NCI-H2081 treated with DMSO at 0.1 percent for 48 hours (cell line): ENCODE measurements around the gene RGS3.
"Not testable (repeated sequence)": the region's sequence is repeated elsewhere in the genome, so short reads cannot be mapped to it uniquely, and the experiment has no call there.

Source experiments
- DNase-seq: peaks from one replicate; lab custom pipeline; 2025; lab: John Stamatoyannopoulos, UW

The RGS3 gene

DNA sequence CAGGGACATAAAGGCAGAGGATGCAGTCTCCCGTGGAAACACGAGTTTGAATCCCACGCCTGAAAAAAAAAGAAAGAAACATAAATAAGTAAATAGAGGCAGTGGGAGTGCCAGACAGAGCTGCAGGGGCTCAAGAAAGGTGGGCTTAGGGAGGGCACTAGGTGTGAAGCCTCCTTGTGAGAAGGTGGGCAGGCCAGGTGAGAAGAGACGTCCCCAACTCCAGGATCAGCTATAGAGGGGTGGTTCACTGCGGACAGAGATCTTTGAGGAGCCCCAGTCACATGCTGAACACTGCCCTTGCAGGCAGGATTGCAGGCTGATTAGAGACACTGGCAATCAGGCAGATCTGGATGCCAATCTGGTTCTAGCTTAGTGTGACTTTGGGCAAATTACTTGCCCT lies 172.1 kb downstream of the RGS3 start:
- no peak for DNase-seq

DNA sequence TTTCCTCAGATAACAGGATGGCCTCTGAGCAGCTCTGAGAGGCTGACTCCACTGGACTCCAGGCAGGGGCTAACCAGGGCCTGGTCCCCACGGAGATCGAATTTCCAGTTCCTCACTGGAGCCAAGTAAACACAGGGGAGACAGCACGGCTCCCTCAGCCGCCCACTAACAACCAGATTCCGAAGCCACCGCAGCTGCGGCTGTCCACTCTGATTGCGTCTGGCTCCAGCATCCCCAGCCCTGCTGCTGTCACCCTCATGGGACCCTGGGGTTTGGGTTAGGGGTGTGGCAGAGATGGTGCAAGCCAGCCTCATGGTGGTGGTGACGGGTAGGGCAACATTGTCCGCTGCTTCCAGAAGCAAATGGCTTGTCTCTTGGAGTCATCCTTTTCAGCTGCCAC lies 172.6 kb downstream of the RGS3 start:
- no peak for DNase-seq

DNA sequence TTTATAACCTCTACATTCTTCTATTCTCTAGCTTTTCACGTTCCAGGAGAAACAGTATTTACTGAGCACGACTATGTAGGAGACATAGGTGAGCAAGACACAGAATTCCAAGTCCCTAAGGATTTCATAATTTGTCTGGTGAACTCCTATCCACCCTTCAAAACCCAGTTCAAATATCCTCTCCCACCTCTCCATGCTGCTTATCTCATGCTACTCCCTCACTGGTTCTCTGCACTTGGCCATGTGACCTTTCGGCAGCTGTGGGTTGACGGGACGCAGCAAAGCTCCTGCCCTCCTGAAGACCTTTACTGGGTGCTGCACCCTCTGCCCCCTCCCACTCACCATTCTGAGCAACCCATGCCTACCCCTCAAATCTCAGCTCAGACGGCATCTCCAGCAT lies 173.2 kb downstream of the RGS3 start:
- no peak for DNase-seq

DNA sequence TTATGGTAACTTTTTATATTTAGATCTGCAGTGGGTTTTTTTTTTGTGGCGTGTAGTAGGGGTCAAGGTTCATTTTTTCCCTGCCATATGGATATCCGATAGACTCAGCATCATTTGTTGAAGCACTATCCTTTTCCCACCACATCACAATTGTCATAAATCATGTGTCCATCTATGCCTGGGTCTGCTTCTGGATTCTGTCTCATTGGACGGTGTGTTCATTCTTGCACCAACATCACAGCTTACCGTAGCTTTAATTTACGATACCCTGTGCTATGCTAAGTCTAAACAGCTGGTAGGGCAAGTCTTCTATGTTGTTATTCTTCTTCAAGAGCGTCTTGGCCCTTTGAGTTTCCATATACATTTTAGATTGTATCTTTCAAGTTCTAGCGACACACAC lies 175.0 kb downstream of the RGS3 start:
- no peak for DNase-seq

- no peak for DNase-seq
Observed at GRCh38 chr9:113638897-113639296, 175.4 kb downstream of the RGS3 start.

GRCh38 chr9:113639411-113639970 lies 176.0 kb downstream of the RGS3 start:
- not testable (repeated sequence) for DNase-seq

- DNase-seq, result no peak
Observed at GRCh38 chr9:113640418-113640817, 176.9 kb downstream of the RGS3 start.

DNA sequence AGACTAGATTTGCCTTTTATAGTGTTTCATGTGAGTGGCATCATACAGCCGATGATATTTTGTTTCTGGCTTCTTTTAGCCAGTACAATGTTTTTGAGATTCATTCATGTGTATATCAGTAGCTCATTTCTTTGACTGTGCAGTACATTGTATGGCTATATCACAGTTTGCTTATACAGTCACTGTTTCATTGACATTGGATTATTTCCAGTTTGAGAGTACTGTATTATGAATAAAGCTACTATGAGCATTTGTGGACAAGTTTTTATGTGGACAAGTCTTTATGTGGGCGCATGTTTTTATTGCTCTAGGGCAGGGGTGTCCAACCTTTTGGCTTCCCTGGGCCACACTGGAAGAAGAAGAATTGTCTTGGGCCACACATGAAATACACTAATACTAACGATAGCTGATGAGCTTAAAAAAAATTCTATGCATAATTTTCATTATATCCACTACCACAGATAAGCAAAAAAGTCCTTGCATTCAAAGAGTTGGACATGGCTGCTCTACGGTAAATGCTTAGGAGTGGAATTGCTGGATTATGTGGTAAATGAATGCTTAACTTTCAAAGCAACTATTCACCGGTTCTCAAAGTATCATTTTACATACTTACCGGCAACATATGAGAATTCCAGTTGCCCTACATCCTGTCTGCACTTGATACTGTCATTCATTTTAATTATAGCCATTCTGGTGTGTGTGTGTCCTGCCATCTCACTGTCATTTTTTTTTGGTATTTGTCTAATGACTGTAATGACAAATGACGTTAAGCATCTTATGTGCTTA lies 177.8 kb downstream of the RGS3 start:
- no peak for DNase-seq

GRCh38 chr9:113644321-113644720 lies 180.8 kb downstream of the RGS3 start:
- no peak for DNase-seq

- no peak for DNase-seq
Observed at GRCh38 chr9:113645227-113645977, 181.9 kb downstream of the RGS3 start.

- no peak for DNase-seq
Observed at GRCh38 chr9:113645978-113646253, 182.4 kb downstream of the RGS3 start.

- DNase-seq, result no peak
Observed at GRCh38 chr9:113646491-113646890, 183.0 kb downstream of the RGS3 start.
